GM12865 (cell line): Measurements from ENCODE around the gene CHMP1B.
"Not testable (repeated sequence)": the region's sequence is repeated elsewhere in the genome, so short reads cannot be mapped to it uniquely, and the experiment has no call there.

Experiments used
- DNase-seq: peaks from one replicate; pipeline ENCODE4 v3.0.0; 2010; ENCODE audit warnings: low read depth
- H3K4me3 ChIP-seq: 2 replicates; pipeline ENCODE4 v1.5.1; 2011; ENCODE audit warnings: mild to moderate bottlenecking, low read depth, low read length, control low read depth
- CTCF ChIP-seq: IDR thresholded peaks from 2 replicates; pipeline ENCODE4 v1.5.1; 2011; ENCODE audit warnings: low read length, control low read depth, low read depth, inconsistent platforms; ENCODE audit not compliant: insufficient read depth; ENCODE audit errors: missing control alignments

The CHMP1B gene

DNA sequence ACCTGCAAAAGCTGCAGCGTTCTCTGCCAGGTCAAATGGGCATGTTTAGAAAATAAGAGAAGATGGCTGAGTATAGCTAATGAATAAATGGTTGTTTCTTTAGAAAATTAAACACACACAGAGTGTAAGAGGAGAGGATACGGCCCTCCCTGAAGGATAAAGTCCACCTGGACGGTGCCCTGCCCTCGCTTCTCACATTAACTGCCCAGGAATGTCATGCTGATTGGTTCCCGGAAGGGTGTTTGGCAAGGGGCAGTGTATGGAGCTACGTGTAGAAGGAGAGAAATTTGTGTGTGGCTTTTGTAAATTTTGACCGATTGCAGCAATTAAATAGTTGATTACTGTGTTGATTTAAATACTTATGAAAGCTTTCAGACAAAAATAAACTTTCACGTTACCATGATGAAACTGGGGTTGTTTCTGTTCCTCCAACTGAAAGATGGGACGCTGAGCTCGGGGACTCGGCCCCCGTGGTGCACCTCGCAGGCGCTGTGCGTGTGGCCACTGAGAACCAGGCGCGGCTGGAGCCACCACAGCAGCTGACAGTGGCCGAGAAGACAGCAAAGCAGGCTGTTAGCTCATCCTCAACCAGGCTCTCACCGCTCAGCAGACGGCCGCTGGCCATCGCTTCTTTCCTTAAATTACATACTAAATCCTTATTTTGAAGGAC is 34.2 kb downstream of the CHMP1B start:
- H3K4me3 ChIP-seq = no peak overlapping the region
- DNase-seq = no peak
- no peak for TF ChIP-seq CTCF

DNA sequence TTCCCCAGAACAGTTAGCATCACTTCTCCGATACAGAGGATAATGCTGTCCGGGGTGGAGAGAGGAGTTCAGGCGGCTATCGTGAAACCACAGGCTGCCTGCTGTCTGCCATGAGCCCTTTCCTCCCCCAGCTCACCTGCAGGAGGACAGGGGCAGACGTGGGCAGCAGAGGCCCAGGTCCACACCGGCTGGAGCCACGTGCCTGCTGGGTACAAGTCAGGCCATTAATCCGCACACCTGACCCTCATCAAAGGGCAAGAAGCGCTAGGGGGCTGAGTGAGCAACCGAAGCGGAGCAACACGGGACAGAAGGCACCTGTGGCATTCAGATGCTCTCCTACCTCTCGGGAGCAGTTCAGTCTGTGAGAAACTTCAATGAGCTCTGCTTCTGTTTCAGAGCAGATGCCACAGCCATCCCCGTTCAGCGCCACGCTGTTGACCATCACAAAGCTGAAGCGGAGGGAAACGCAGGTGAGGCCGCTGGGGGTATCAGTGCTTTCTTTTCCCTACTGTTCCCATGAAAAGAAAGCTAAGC is 35.4 kb downstream of the CHMP1B start:
- TF ChIP-seq CTCF = no peak
- no peak overlapping the region for H3K4me3 ChIP-seq
- no peak for DNase-seq

DNA sequence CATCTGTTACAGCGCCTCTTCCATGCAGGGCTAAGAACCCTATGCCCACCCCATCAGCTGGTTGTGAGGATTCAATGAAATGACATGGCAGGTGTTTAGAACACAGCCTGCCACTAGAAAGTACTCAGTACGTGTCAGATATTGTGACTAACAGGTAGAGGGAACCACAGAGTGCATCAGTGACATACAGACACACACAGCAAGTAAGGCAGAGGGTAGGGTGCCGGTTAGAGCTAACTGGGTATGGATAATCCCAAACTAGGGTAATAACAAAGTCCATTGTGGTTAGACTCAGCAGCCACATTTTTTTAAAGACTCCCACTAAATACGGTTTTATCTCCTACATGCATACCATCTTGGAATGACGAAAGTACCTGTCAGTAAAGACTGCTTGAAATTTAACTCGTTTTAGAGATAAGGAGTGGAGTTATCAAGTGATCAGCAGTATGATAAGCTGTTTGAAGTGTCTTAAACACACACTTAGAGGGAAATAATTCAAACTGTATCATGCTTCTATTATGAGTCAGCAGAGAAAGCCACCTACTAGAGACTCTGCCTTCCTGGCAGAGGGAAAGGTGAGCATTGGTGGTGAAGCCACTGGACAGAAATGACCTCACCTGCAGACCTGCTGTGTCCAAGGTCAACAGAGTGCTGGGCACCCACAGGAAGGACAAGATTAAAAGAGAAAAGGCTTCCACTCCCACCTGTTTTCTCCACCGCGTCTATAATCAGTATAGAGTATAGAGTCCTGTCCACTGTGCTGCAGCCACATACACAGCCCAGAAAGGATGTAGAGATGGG is 36.3 kb downstream of the CHMP1B start:
- no peak for DNase-seq
- H3K4me3 ChIP-seq = no peak overlapping the region
- TF ChIP-seq CTCF = no peak

GRCh38 chr18:11888726-11889125 is 37.5 kb downstream of the CHMP1B start:
- TF ChIP-seq CTCF = no peak
- DNase-seq = no peak
- H3K4me3 ChIP-seq = no peak overlapping the region

DNA sequence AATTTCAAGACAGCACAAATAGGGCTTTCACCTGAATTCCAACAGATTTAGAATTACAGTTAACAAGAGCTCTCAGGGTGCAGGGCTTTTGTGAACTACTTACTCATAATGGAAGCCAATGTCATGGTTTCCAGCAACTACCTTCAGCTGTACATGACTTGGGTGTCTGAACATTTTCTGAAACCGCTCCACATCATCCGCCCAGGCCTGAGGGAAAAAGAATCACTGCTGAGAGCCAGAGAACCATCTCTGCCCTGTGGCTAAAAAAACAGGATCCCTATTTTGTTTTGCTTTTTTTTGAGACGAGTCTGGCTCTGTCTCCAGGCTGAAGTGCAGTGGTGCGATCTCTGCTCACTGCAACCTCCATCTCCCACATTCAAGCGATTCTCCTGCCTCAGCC is 38.1 kb downstream of the CHMP1B start:
- TF ChIP-seq CTCF = no peak

GRCh38 chr18:11891737-11892136 is 40.5 kb downstream of the CHMP1B start:
- H3K4me3 ChIP-seq = no peak overlapping the region
- no peak for DNase-seq

More for the DNA sequence above, 38.1 kb downstream of the CHMP1B start:
- H3K4me3 ChIP-seq = no peak overlapping the region
- DNase-seq = no peak

GRCh38 chr18:11892438-11892837 is 41.2 kb downstream of the CHMP1B start:
- H3K4me3 ChIP-seq, DNase-seq: not testable (repeated sequence)

More at GRCh38 chr18:11891737-11892136, 40.5 kb downstream of the CHMP1B start:
- TF ChIP-seq CTCF = no peak
